Vagina (tissue), 2 donors: Measurements from ENCODE around the gene SLC25A2. TPM values are rescaled to one million over a fixed set of nuclear protein-coding genes. Genes with fewer than 3 reads are reported as not detected.
"Not testable (repeated sequence)": the region's sequence is repeated elsewhere in the genome, so short reads cannot be mapped to it uniquely, and the experiment has no call there.

Experiments used
- DNase-seq, 2 donors: peaks; one replicate each; pipeline ENCODE4 v3.0.0-alpha.2; 2017; ENCODE audit errors: extremely low spot score in 2 of 2
- H3K27ac ChIP-seq: fragments of 200-600 bp; sonication (generic); one replicate; pipeline ENCODE4 v1.5.1; 2019
- H3K27me3 ChIP-seq: fragments of 200-600 bp; sonication (generic); one replicate; pipeline ENCODE4 v1.5.1; 2019
- H3K36me3 ChIP-seq, 2 donors: fragments of 200-600 bp; sonication (generic); one replicate each; pipeline ENCODE4 v1.5.1; 2017 to 2019
- H3K4me1 ChIP-seq: fragments of 200-600 bp; sonication (generic); one replicate; pipeline ENCODE4 v1.5.1; 2019
- H3K4me3 ChIP-seq, 2 donors: fragments of 200-600 bp; sonication (generic); 1 replicate in 1 of 2; 2 replicates in 1 of 2; pipeline ENCODE4 v1.5.1; 2016 to 2019
- H3K9me3 ChIP-seq: fragments of 200-600 bp; sonication (generic); one replicate; pipeline ENCODE4 v1.5.1; 2019
- CTCF ChIP-seq, 3 experiments: fragments of 450-650 bp in 2 of 3; fragments of 200-600 bp in 1 of 3; sonication (generic) in 1 of 3; IDR thresholded peaks; one replicate each; pipeline ENCODE4 v1.5.1; 2017 to 2019; ENCODE audit warnings: antibody characterized with exemption in 3 of 3, mild to moderate bottlenecking in 2 of 3, moderate library complexity in 2 of 3
- POLR2A ChIP-seq, 2 donors: fragments of 450-650 bp; IDR thresholded peaks; one replicate each; pipeline ENCODE4 v1.6.1; 2017; ENCODE audit warnings: antibody characterized with exemption in 2 of 2, mild to moderate bottlenecking in 2 of 2, moderate library complexity in 2 of 2
- POLR2AphosphoS5 ChIP-seq, 2 donors: sonication (generic); formaldehyde crosslinking; IDR thresholded peaks; one replicate each; pipeline ENCODE4 v1.9.0; 2017; ENCODE audit warnings: antibody characterized with exemption in 2 of 2, mild to moderate bottlenecking in 2 of 2, low read depth in 1 of 2; ENCODE audit not compliant: insufficient read depth in 1 of 2
- intact Hi-C: fragments of 100-400 bp; cut with DNase I; formaldehyde crosslinking; loops from one replicate; pipeline ENCODE4 v1.15.1; 2023
- total RNA-seq: library from RNA; depleted of rRNA; stranded (reverse); fragments of >200 nt; gene quantifications from one replicate; pipeline ENCODE4 v1.2.3, GENCODE V29; 2016

The SLC25A2 gene
- not detected for total RNA-seq

- intact Hi-C loops = no loop called here
- no peak within 1 kb of the TSS for H3K27ac ChIP-seq
- H3K36me3 ChIP-seq = peaks cover 0 to 8% of the 10 kb centered on the region in 2 donors
- H3K27me3 ChIP-seq = no peaks in the 10 kb centered on the region
- peaks cover 65% of the 10 kb centered on the region for H3K9me3 ChIP-seq
- no peaks in the 10 kb centered on the region for H3K4me1 ChIP-seq
- no peak for DNase-seq
- TF ChIP-seq CTCF (IDR thresholded peaks at IDR 0.05) (no peak), POLR2A (IDR thresholded peaks at IDR 0.05) (no peak), POLR2AphosphoS5 (IDR thresholded peaks at IDR 0.05; ENCODE audit: insufficient read depth in 1 of 2, low read depth in 1 of 2) (no peak)
- no peak within 1 kb of the TSS for H3K4me3 ChIP-seq
These were observed at the start of gene SLC25A2 for GRCh38 chr5:141303756-141304155. SLC25A2 (minus strand) TSS chr5:141304049; CDS start chr5:141303865, 184 bp downstream.

- no peak for TF ChIP-seq POLR2A (IDR thresholded peaks at IDR 0.05)
- TF ChIP-seq CTCF (IDR thresholded peaks at IDR 0.05) = no peak
- TF ChIP-seq POLR2AphosphoS5 (IDR thresholded peaks at IDR 0.05; ENCODE audit: insufficient read depth in 1 of 2, low read depth in 1 of 2) = no peak
- H3K9me3 ChIP-seq = peaks cover 30% of the 10 kb centered on the region
- no peak overlapping the region for H3K27ac ChIP-seq
- no peaks in the 10 kb centered on the region for H3K27me3 ChIP-seq
- no peak overlapping the region for H3K4me3 ChIP-seq
- DNase-seq = no peak
- intact Hi-C loops = no loop called here
- no peaks in the 10 kb centered on the region for H3K4me1 ChIP-seq
- no peaks in the 10 kb centered on the region for H3K36me3 ChIP-seq
These were observed 47.7 kb upstream of the SLC25A2 start for GRCh38 chr5:141351591-141351990.

- no peaks in the 10 kb centered on the region for H3K36me3 ChIP-seq
- peaks cover 21% of the 10 kb centered on the region for H3K9me3 ChIP-seq
- no peak within 1 kb of the TSS for H3K27ac ChIP-seq
- TF ChIP-seq CTCF (IDR thresholded peaks at IDR 0.05) = no peak
- TF ChIP-seq POLR2A (IDR thresholded peaks at IDR 0.05) = no peak
- TF ChIP-seq POLR2AphosphoS5 (IDR thresholded peaks at IDR 0.05; ENCODE audit: insufficient read depth in 1 of 2, low read depth in 1 of 2) = no peak
- H3K4me3 ChIP-seq = no peak within 1 kb of the TSS
- no peak for DNase-seq
- intact Hi-C loops = no loop called here
- H3K4me1 ChIP-seq = no peaks in the 10 kb centered on the region
- H3K27me3 ChIP-seq = no peaks in the 10 kb centered on the region
These were observed 46.2 kb upstream of the SLC25A2 start, which contains the start of gene PCDHGB1 for GRCh38 chr5:141349917-141350619. PCDHGB1 (plus strand) TSS chr5:141350099; CDS start chr5:141350261, 162 bp downstream.

- DNase-seq, H3K27me3 ChIP-seq, H3K27ac ChIP-seq, H3K36me3 ChIP-seq, intact Hi-C loops, H3K4me3 ChIP-seq, H3K4me1 ChIP-seq: not testable (repeated sequence)
- H3K9me3 ChIP-seq = peaks cover 22% of the 10 kb centered on the region
These were observed 42.2 kb upstream of the SLC25A2 start for GRCh38 chr5:141346017-141346416.

- no peaks in the 10 kb centered on the region for H3K36me3 ChIP-seq
These were observed 41.5 kb upstream of the SLC25A2 start for GRCh38 chr5:141345327-141345726.

More at GRCh38 chr5:141345327-141345726, 41.5 kb upstream of the SLC25A2 start:
- H3K4me3 ChIP-seq = no peak overlapping the region
- TF ChIP-seq POLR2A (IDR thresholded peaks at IDR 0.05) = no peak
- TF ChIP-seq POLR2AphosphoS5 (IDR thresholded peaks at IDR 0.05; ENCODE audit: insufficient read depth in 1 of 2, low read depth in 1 of 2) = no peak
- TF ChIP-seq CTCF (IDR thresholded peaks at IDR 0.05) = no peak
- no peak for DNase-seq
- peaks cover 17% of the 10 kb centered on the region for H3K9me3 ChIP-seq
- no peaks in the 10 kb centered on the region for H3K27me3 ChIP-seq
- no peak overlapping the region for H3K27ac ChIP-seq
- H3K4me1 ChIP-seq = no peaks in the 10 kb centered on the region
- intact Hi-C loops = no loop called here
